CD4-positive, alpha-beta T cell treated with Interleukin-4 for 4 hours (primary cell): ENCODE data around the gene CALM3.

ENCODE experiments used
- DNase-seq: peaks from one replicate; pipeline ENCODE4 v3.0.0-alpha.2; 2020

Gene CALM3

GRCh38 chr19:46639358-46640182, 38.4 kb downstream of the CALM3 start:
- DNase-seq: no peak

GRCh38 chr19:46640656-46641055, 39.5 kb downstream of the CALM3 start:
- DNase-seq: no peak

- DNase-seq: no peak
Measured at GRCh38 chr19:46644720-46645119, 43.6 kb downstream of the CALM3 start.

GRCh38 chr19:46646402-46646801, 45.3 kb downstream of the CALM3 start:
- DNase-seq: no peak

GRCh38 chr19:46648060-46648960, 47.2 kb downstream of the CALM3 start:
- DNase-seq: no peak

GRCh38 chr19:46648961-46649960, 48.1 kb downstream of the CALM3 start:
- DNase-seq: no peak

GRCh38 chr19:46650445-46650844, 49.3 kb downstream of the CALM3 start:
- DNase-seq: no peak

GRCh38 chr19:46654621-46655152, 53.6 kb downstream of the CALM3 start:
- no peak for DNase-seq

GRCh38 chr19:46656541-46656940, 55.4 kb downstream of the CALM3 start:
- no peak for DNase-seq

- DNase-seq: no peak
Measured at GRCh38 chr19:46659151-46660007, 58.2 kb downstream of the CALM3 start.

GRCh38 chr19:46660008-46660517, 58.9 kb downstream of the CALM3 start:
- no peak for DNase-seq
